Renal cortex interstitium (tissue), 15 donors: Measurements from ENCODE around the gene JAKMIP2. TPM values are rescaled to one million over a fixed set of nuclear protein-coding genes. Genes with fewer than 3 reads are reported as not detected.
"Not testable (repeated sequence)": the region's sequence is repeated elsewhere in the genome, so short reads cannot be mapped to it uniquely, and the experiment has no call there.

Experiments
- DNase-seq, 11 donors: peaks; one replicate each; pipeline ENCODE4 v3.0.0-alpha.2; 2013; ENCODE audit warnings: low read depth in 9 of 11, low spot score in 4 of 11; ENCODE audit errors: extremely low read depth in 1 of 11
- long read RNA-seq, 16 experiments: transcript quantifications; one replicate each; lab custom pipeline, GENCODE V29; 2026
- polyA plus RNA-seq, 3 donors: library from polyadenylated mRNA; unstranded; fragments of 120-200 nt; gene quantifications; one replicate each; pipeline ENCODE4 v1.2.1, GENCODE V29; 2013; ENCODE audit not compliant: insufficient read length in 3 of 3

The JAKMIP2 gene
- 1 to 10 TPM; 3.8 to 5.8 (median 5.2) TPM for polyA plus RNA-seq
- long read RNA-seq, donor 1: 0 reads
- long read RNA-seq, donor 2: 0 reads
- long read RNA-seq, donor 3: 0 reads
- long read RNA-seq, donor 4: 0 reads
- long read RNA-seq, donor 5: 0 reads
- long read RNA-seq, donor 6: 0 reads
- long read RNA-seq, donor 7, full-length matches to known transcripts: 1 of 1 reads
- long read RNA-seq, donor 7, partial matches to known transcripts: 0 of 1 reads
- long read RNA-seq, donor 7, other reads (novel, unspliced or antisense): 0 of 1 reads
- long read RNA-seq, donor 8: 0 reads
- long read RNA-seq, donor 9: 0 reads
- long read RNA-seq, donor 10: 0 reads
- long read RNA-seq, donor 11: 0 reads
- long read RNA-seq, donor 12: 0 reads
- long read RNA-seq, donor 13: 0 reads
- long read RNA-seq, donor 14: 0 reads
- long read RNA-seq, donor 15: 0 reads
- long read RNA-seq, donor 16: 0 reads

GRCh38 chr5:147782110-147783028 lies at the start of gene JAKMIP2:
JAKMIP2 (minus strand) TSS chr5:147782728; CDS start chr5:147671806, 110,922 bp downstream.
- DNase-seq: peak; percentile 13 to 86 (median 81)

DNA sequence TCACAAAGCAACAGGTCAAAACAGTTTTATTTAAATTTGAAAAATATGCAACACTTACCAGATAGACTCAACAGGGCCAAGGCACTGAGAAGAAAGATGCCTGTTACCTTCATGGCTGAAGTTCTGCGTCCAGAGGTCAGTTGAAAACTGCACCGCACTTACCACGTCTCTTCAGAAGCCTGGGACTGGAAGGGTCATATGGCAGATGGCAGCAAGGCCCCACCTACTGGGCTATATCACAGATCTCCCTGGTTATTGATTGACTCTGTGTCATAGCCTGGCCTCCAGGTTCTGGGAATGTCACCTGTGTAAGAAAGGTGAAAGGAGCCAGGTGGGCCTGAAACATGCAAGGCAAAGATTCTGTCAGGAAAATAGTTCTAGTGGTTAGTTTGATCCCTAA lies 48.9 kb upstream of the JAKMIP2 start, which contains the start of gene SPINK1:
Gene SPINK1, minus strand, starts transcription at position 207 of the 400 bp plus-strand sequence. Its CDS starts 94 bp downstream, at position 113.
- no peak for DNase-seq

DNA sequence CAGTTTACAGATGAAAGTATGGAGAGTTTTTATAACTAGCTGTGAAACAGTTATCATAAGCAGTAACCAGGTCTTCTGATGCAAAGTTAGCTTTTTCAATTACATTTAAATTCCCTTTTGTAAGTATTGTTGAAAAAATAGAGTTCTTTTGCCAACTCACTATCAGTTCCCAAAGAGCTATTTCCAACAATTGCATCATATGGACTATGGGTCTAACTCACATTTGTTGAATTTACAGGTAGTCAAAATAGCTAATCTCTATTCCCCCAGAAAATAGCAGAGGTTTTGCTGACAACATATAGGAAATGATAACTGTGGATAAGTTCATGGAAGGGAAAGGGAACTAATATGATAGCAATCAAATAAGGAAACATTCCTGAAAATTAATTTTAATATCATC lies 47.5 kb upstream of the JAKMIP2 start:
- DNase-seq: no peak

DNA sequence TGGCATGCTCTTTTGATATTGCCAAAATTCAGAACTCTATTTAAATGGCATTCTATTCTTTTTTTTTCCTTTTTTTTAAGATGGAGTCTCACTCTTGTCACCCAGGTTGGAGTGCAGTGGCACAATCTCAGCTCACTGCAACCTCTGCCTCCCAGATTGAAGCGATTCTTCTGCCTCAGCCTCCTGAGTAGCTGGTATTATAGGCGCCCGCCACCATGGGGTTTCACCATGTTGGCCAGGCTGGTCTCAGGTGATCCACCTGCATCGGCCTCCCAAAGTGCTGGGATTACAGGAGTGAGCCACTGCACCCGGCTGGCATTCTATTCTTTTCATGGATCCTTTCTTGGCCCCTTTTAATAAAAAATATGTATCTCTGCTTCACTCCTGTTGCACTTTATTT lies 44.5 kb upstream of the JAKMIP2 start:
- DNase-seq: not testable (repeated sequence)

- DNase-seq: no peak
These were observed 43.8 kb upstream of the JAKMIP2 start for GRCh38 chr5:147826361-147826760.

- peak; percentile 9 to 55 (median 46) for DNase-seq
These were observed 40.4 kb upstream of the JAKMIP2 start for GRCh38 chr5:147822686-147823491.

DNA sequence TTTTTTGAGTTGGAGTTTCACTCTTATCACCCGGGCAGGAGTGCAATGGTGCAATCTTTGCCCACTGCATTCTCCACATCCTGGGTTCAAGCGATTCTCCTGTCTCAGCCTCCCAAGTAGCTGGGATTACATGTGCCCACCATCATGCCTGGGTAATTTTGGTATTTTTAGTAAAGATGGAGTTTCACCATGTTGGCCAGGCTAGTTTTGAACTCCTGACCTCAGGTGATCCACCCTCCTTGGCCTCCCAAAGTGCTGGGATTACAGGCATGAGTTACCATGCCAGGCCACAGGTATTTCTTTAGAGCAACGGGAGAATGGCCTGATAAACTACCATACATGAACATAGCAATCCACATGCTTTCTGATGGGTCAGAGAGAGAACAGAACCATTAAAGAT lies 39.7 kb upstream of the JAKMIP2 start:
- DNase-seq: not testable (repeated sequence)

- no peak for DNase-seq
These were observed 39.2 kb upstream of the JAKMIP2 start for GRCh38 chr5:147821766-147822165.

GRCh38 chr5:147819261-147819770 lies 36.8 kb upstream of the JAKMIP2 start:
- DNase-seq: no peak

DNA sequence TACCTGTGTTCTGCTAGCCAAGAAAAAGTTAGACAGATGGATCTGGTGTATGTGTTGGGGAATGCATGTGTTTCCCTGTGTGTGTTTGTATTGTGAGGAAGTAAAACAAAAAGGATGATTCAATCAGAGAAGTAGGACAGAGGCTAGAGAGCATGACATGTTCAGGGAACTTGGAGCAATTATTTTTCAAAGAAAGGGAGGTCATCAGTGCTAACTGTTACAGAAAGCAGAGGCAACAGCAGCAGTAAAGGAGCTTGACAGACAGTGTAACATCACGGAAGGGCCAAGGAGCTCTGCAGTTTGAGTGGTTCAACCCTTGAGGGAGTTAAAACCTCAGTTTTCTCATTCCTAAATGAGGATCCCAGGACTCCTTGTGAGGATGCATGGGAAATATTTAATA lies 35.8 kb upstream of the JAKMIP2 start:
- no peak for DNase-seq

- no peak for DNase-seq
These were observed 31.2 kb upstream of the JAKMIP2 start for GRCh38 chr5:147813696-147814095.

- DNase-seq: no peak
These were observed 27.5 kb upstream of the JAKMIP2 start for GRCh38 chr5:147809830-147810666.

DNA sequence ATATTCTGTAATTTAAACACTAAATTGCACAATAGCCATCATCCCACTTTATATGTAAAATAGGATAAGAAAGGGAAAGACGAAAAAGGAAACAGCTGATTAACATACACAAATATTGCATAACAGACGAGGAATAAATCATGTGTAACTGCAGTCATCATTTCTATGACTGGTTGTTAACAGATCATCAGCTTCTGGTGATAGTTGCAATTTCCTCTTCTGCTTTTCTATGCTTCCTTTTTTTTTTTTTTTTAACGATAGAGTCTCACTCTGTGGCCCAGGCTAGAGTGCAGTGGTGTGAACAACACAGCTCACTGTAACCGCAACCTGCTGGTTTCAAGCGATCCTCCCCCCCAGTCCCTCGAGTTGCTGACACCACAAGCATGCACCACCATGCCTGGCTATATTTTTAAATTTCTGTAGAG lies 22.5 kb upstream of the JAKMIP2 start:
- DNase-seq: no peak

DNA sequence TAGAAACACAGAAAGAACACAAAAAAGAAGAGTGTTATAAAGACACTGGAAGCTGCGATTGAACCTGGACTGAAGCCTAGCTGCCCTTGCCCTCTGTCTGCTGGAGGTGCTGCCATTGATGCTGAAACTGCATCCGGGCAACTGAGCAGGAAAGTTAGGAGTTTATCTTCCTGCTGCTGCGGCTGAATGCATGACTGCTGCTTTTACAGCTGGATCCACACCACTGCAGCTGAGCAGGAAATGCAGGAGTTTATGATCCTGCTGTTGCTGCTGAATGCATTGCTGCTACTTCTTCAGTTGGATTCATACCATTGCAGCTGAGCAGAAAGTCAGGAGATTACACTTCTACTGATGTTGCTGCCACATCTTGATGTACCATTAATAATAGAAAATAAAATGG lies 21.8 kb upstream of the JAKMIP2 start:
- DNase-seq: peak in 1 of 11 donors; percentile 7

DNA sequence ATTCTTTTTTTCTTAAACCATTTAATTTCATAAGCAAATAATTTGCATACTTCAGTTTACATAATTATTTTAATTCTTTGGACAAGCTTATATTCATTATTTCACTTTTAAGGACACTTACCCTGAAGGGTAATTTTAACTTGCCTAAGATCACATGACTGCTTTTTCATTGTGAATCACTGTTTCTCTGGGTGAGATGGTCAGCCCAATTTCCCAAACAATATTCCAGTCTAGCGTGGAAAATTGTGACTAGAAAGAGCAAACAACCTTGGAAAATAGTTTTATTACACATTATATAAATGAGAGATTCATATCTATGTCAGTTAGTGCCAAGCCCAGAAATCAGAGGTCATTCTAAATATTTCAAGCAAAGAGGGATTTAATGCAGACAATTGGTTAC lies 21.4 kb upstream of the JAKMIP2 start:
- DNase-seq: no peak

DNA sequence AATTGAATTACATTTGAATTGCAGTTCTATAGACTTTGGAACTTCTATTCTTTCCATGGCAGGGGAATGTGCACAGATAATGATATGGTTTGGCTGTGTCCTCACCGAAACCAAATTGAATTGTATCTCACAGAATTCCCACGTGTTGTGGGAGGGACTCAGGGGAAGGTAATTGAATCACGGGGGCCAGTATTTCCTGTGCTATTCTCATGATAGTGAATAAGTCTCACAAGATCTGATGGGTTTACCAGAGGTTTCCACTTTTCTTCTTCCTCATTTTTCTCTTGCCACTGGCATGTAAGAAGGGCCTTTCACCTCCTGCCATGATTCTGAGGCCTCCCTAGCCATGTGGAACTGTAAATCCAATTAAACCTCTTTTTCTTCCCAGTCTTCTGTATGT lies 20.6 kb upstream of the JAKMIP2 start:
- not testable (repeated sequence) for DNase-seq

GRCh38 chr5:147801461-147801860 lies 18.9 kb upstream of the JAKMIP2 start:
- no peak for DNase-seq

DNA sequence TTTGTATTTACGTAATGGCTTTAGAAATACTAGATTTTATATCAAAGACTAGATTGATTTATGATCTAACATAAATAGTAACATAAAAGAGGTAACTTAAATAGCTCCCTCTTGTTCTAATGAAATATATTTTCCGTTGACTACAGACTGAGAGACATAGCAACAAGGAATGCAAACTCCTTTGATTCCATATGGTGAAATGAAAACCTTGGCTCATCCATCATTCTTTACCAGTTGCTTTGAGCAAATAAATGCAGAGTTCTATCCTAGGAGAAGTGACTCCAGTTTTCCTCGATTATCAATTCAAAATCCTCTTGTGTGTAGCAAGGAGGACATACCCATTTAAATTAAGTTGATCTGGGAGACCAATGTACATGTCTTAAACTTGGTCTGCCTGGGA lies 18.0 kb upstream of the JAKMIP2 start:
- no peak for DNase-seq
